OCI-LY3 (cell line): Measurements from ENCODE around the gene UNC5B.

Experiments used
- CTCF ChIP-seq: fragments of 200-600, 300-600 bp; sonication (generic); IDR thresholded peaks from 2 replicates; pipeline ENCODE4 v1.5.1; 2014; ENCODE audit warnings: antibody characterized with exemption, low read length, low read depth
- EZH2phosphoT487 ChIP-seq: fragments of 200-600 bp; shearing (Covaris generic); IDR thresholded peaks from 2 replicates; pipeline ENCODE4 v1.6.1; 2018; ENCODE audit warnings: antibody characterized with exemption, mixed run types, low read depth

- TF ChIP-seq CTCF = no peak
- TF ChIP-seq EZH2phosphoT487 = no peak
These were observed 35.4 kb downstream of the UNC5B start for GRCh38 chr10:71247804-71248203.
